CD4-positive, alpha-beta T cell treated with Interleukin-4 for 1 hour (primary cell): Measurements from ENCODE around the gene FAM149B1.

ENCODE experiments used
- DNase-seq, 2 donors: peaks; one replicate each; pipeline ENCODE4 v3.0.0-alpha.2; 2020 to 2022

Gene FAM149B1

GRCh38 chr10:73182568-73182967 lies 14.6 kb downstream of the FAM149B1 start:
- no peak for DNase-seq

DNA sequence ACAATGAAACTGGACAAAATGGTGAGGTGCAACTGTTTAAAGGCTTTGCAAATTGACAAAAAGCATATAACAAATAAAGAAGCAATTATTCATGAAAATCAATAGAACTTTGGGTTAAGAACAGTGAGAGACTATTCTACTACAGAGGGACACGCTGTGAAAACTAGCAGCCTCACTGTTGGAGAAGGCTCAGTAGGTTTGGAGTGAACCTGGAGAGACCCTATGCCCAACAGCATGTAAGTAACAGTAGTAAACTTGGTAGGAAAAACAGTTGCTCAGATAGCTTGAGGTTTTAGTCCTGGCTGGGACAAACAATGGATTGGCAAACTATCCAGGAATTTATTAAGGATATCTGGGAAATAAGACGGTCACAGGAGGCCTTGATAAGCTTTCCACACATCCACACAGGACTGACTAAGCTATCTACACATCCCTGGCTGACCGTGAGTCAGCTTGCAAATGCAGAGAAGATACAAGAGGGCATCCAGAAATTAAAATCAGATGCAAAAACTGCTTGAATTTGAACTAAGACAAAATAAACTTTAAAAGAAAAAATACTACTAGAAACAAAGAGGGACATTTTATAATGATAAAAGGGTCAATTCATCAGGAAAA lies 15.9 kb downstream of the FAM149B1 start:
- no peak for DNase-seq

GRCh38 chr10:73186266-73186665 lies 18.3 kb downstream of the FAM149B1 start:
- DNase-seq: no peak

DNA sequence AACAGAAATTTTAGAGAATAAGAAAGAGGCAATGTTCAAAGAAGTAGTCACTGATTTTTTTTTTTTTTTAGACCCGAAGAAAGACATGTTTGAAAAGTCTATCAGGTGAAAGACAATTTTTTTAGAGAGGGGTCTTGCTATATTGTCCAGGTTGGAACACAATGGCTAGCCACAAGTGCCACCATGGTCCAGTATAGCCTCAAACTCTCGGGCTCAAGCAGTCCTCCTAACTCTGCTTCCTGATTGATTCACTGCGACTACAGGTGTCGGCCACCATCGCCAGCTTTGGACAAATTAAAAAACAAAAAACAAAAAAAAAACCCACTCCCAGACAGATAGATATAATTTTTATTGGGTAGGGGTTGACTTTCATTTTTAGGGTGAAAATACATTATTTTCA lies 22.3 kb downstream of the FAM149B1 start:
- DNase-seq: no peak

- no peak for DNase-seq
Observed at GRCh38 chr10:73205081-73205480, 37.2 kb downstream of the FAM149B1 start.

GRCh38 chr10:73205890-73206289 lies 38.0 kb downstream of the FAM149B1 start:
- DNase-seq: no peak

DNA sequence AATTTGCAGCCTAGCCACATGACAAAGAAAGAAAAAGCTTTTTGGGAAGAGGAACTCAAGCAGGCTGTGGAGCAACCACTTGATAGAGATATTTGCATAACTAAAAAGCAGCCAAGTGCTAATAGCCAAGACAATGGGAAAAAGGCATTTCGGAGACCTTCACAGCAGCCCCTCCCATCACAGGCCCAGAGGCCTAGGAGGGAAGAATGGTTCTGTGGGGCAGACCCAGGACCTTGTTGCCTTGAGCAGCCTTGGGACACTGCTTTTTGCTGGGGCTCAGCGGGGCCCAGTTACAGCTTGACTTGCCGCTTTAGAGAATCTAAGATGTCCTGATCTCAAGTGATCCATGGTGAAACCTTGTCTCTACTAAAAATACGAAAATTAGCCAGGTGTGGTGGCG lies 38.5 kb downstream of the FAM149B1 start:
- no peak for DNase-seq

DNA sequence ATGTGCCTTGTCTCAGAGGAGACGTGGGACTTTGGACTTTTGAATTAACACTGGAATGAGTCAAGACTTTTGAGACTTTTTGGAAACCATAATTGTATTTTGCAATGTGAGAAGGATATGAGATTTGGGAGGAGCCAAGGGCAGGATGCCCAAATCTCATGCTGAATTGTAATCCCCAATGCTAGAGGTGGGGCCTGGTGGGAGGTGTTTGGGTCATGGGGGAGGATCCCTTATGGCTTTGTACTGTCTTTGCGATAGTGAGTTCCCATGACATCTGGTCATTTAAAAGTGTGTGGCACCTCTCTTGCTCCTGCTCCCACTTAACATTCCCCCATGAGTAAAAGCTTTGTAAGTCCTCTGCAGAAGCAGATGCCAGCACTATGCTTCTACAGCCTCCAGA lies 40.0 kb downstream of the FAM149B1 start:
- no peak for DNase-seq

- no peak for DNase-seq
Observed at GRCh38 chr10:73209705-73210104, 41.8 kb downstream of the FAM149B1 start.

DNA sequence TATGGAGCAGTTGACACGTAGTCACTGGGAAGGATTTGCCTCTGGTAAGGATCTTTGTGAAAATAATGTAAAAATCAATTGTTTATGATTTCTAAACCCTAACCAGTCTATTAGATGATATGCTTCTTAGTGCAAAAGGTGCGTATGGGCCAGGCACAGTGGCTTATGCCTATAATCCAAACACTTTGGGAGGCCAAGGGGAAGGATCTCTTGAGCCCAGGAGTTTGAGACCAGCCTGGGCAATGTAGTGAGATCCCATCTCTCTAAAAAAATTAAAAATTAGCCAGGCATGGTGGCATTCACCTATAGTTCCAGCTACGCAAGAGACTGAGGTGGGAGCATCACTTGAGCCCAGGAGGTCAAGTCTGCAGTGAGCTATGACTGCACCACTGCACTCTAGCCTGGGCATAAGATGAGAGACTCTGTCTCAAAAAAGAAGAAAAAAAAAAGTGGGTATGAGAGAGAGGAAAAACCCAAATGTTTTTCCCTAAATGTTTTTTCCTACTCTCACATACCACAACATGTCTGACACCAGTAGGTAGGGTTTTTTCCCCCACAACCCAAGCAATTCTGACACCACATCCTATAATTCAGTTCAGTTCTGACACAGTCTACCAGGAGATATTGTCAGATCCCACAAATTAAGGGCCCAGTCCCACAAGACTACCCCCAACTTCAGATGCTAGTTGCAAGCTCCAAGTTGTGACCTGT lies 42.6 kb downstream of the FAM149B1 start:
- DNase-seq: no peak

DNA sequence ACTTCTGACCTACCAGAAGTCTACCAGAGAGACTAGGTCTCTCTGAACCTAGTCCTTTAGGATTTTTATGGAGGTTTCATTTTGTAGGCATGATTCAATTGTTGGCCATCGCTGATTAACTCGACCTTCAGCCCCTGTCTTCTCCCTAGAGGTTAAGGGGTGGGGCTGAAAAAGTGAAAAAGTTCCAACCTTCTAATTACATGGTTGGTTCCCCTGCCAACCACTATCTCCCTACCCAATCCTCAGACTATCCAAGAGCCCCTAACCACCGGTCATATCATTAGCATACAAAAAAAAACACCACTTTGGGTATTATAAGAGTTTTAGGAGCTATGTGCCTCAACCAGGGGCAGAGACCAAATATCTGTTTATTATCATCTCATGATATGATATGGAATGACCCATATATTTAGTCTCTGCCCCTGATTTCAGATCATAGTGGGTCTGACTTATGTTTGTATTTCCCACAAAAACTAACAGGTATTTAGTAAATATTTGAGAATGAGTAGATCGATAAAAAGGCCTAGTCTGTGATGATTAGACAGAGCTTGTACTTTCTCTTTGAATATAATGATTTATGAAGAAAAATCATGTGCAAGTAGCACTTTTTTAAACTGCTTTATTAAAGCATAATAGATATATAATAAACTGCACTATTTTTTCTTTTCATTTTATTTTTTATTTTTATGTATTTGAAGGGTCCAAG lies 43.3 kb downstream of the FAM149B1 start:
- DNase-seq: no peak

DNA sequence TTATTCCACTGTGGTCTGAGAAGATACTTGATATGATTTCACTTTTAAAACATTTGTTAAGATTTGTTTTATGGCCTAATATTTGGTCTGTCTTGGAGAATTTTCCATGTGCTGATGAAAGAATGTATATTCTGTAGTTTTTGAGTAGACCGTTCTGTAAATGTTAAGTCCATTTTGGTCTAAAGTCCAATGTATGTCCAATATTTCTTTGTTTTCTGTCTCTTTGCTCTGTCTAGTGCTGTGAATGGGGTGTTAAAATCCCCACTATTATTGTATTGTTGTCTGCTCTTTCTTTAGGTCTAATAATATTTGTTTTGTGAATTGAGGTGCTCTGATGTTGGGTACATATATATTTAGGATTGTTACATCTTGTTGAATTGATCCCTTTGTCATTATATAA lies 47.8 kb downstream of the FAM149B1 start:
- no peak for DNase-seq

- DNase-seq: no peak
Observed at GRCh38 chr10:73217628-73218027, 49.7 kb downstream of the FAM149B1 start.

DNA sequence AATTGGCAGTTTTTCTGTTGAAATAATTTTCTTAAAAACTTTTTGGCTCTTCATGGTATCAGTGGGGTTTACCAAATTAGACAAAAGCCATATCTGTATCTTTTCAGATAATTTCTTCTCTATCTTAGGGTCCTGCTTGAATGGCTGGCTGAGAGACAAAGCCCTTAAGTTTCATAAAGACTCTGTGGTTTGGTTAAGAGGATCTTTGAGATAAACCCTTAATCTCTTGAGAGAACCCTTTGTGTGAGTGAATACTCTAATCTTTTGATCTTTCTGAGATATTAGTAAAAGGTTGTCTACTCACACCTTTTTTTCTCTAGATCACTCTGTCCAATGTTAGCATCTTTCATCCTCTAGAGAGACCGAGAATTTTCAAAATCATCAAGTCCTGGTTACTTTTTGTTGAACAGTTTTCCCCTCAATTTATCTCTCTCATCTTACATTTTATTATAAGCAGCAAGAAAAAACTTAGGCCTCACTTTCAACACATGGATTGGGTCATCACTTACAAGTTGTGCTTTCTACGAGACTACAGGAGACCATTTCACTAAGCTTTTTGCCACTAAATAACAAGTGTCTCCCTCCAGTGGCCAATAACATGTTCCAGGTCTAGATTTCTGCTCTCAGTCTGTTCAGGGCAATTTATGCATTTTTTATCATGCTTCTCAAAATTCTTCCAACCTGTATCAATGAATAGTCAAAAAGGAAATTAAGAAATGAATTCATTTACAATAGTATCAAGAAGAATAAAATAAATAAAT lies 50.7 kb downstream of the FAM149B1 start:
- DNase-seq: no peak

DNA sequence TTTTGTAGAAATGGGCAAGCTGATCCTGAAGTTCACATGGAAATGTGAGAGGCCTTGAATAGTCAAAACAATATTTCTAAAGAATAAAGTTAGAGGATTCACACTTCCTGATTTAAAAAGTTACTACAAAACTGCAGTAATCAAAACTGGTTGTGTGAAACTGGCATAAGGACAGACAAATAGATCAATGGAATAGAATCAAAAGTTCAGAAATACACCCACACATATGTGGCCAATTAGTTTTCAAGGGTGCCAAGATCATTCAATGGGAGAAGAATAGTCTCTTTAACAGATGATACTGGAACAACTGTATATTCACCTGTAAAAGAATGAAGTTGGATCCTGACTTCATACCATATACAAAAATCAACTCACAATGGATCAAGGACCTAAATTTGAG lies 51.5 kb downstream of the FAM149B1 start:
- DNase-seq: no peak

- no peak for DNase-seq
Observed at GRCh38 chr10:73220989-73221388, 53.1 kb downstream of the FAM149B1 start.

GRCh38 chr10:73225518-73225917 lies 57.6 kb downstream of the FAM149B1 start:
- no peak for DNase-seq

DNA sequence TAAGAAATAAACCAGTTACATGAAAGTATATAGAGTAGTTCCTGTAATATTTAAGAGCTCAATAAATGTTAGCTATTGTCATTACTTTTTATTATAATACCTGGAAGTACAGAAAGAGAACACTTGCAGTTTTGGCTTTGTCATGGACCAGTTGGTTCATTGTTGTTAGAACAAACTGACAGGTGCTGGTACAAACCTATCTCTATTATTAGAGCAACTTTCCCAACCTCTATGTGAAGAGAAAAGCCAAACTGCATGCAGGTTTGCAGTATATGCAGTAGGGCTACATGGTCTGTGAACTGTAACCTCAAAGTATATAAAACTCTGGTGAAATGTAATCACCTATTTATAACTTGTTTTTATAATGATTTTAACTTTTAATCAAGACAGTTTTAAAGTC lies 58.7 kb downstream of the FAM149B1 start:
- no peak for DNase-seq

GRCh38 chr10:73228247-73228646 lies 60.3 kb downstream of the FAM149B1 start:
- DNase-seq: no peak

DNA sequence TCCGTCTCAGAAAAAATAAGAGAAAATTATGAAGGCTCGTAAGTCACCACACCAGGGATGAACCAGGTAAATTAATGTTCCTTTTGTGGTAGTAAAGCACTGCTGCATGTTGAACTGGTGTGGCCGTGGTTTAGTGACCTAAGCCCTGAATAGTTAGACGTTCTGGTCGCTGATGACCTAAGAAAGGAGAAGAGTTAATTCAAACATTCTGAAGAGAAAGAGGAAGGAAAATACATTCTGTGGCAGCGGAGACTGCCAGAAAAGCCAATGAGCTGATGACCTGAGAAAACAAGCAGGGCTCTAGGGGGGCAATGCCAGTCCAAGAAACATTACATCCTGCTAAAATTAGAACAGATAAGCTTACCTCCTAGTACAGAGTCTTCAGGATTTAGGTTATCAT lies 61.6 kb downstream of the FAM149B1 start:
- no peak for DNase-seq

DNA sequence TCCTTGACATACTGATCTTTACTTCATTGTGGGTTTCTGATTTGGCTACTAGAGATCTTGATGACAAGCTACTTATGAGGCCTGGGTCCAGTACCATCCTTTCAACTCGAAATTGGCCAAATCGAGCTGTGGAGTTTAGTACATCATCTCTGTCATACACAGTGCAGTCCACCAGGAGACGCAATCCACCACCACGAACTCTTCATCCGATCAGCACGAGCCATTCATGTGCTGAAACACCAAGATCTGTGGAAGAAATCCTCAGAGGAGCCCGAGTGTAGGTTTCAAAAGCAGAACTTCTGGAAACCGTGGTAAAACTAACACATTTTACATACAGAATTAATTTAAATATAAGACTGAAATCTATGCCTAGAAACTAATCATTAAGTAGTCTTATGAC lies 65.0 kb downstream of the FAM149B1 start:
- DNase-seq: no peak

- DNase-seq: no peak
Observed at GRCh38 chr10:73233883-73234282, 66.0 kb downstream of the FAM149B1 start.

DNA sequence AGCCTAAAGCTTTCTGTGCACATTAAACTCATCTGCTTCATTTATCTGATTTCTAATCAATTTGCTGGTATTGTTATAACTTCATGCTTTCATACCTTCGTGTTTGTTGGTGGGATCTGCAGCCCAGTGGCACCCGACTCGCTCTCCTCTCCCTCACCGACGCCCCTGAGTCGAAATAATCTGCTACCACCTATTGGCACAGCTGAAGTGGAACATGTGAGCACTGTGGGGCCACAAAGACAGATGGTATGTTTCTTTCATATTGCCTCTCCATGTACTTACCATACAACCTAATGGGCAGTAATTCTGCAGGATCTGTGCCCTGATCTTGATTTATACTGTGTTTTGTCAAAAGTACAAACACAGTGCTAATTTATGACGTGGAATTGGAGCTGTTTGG lies 66.8 kb downstream of the FAM149B1 start:
- DNase-seq: no peak
